A549 (cell line): ENCODE results near the gene RALA. TPM values are rescaled to one million over a fixed set of nuclear protein-coding genes. Genes with fewer than 3 reads are reported as not detected.

Experiments used
- ATAC-seq, 2 experiments: fragments of 200-7000 bp in 1 of 2; fragments of >200 bp in 1 of 2; cut with Nextera tagmentation in 1 of 2; cut with Tn5 transposase in 1 of 2; 3 replicates each; pipeline versions ENCODE4 v1.8.0 to v1.9.1; 2018 to 2020; ENCODE audit warnings: mild to moderate bottlenecking in 1 of 2, moderate library complexity in 1 of 2
- CTCF ChIA-PET: fragments of 300-600 bp; sonication (Branson Sonifier 250); formaldehyde crosslinking; extraction: SDS; loops from one replicate; lab custom pipeline; 2021; ENCODE audit warnings: antibody characterized with exemption, inconsistent platforms; lab: Yijun Ruan, JAX
- POLR2A ChIA-PET: fragments of 350-600 bp; formaldehyde crosslinking; extraction: SDS; loops from one replicate; lab custom pipeline; 2021; ENCODE audit warnings: antibody characterized with exemption, inconsistent platforms; lab: Yijun Ruan, JAX
- DNase-seq, 2 experiments: peaks; one replicate each; pipeline versions ENCODE4 v3.0.0 to v3.0.0-alpha.2; 2011 to 2016; ENCODE audit warnings: low read depth in 1 of 2, low spot score in 1 of 2
- FAIRE-seq: peaks from 2 replicates; lab custom pipeline; 2011; peaks lifted over from hg19 to GRCh38; lab: Jason Lieb, UNC
- H3K27ac ChIP-seq, 2 experiments: fragments of >200 bp; sonication (Bioruptor Twin); formaldehyde crosslinking; 3 replicates each; pipeline ENCODE4 v1.5.1; 2016 to 2017
- H3K4me1 ChIP-seq: fragments of >200 bp; sonication (Bioruptor Twin); formaldehyde crosslinking; 3 replicates; pipeline ENCODE4 v1.6.1; 2016
- H3K4me2 ChIP-seq: fragments of >200 bp; sonication (Bioruptor Twin); formaldehyde crosslinking; 3 replicates; pipeline ENCODE4 v1.6.1; 2016
- H3K4me3 ChIP-seq: fragments of >200 bp; sonication (Bioruptor Twin); formaldehyde crosslinking; 3 replicates; pipeline ENCODE4 v1.5.1; 2016
- H3K9me3 ChIP-seq: fragments of >200 bp; sonication (Bioruptor Twin); formaldehyde crosslinking; 3 replicates; pipeline ENCODE4 v1.6.1; 2016
- ATOH8 ChIP-seq: fragments of 250-450 bp; sonication (Bioruptor Pico); IDR thresholded peaks from 2 replicates; pipeline ENCODE4 v1.5.0; 2020; ENCODE audit warnings: low read depth, mild to moderate bottlenecking, moderate library complexity
- CBX2 ChIP-seq: fragments of 200-600 bp; sonication (generic); IDR thresholded peaks from 2 replicates; pipeline ENCODE4 v1.6.1; 2016; ENCODE audit warnings: low read depth, mild to moderate bottlenecking, borderline replicate concordance
- CEBPB ChIP-seq, 2 experiments: fragments of >200 bp in 1 of 2; sonication (Bioruptor Twin) in 1 of 2; formaldehyde crosslinking in 1 of 2; IDR thresholded peaks; 2 replicates each; pipeline ENCODE4 v1.6.1; 2012 to 2016
- CTCF ChIP-seq: fragments of >200 bp; sonication (Bioruptor Twin); formaldehyde crosslinking; IDR thresholded peaks from 3 replicates; pipeline ENCODE4 v1.5.1; 2016
- EHMT2 ChIP-seq: fragments of 200-600 bp; sonication (generic); IDR thresholded peaks from 2 replicates; pipeline ENCODE4 v1.6.1; 2016; ENCODE audit warnings: antibody characterized with exemption, low read depth, mild to moderate bottlenecking, moderate library complexity
- FOSB ChIP-seq: fragments of 250-450 bp; sonication (Bioruptor Pico); IDR thresholded peaks from 2 replicates; pipeline ENCODE4 v1.5.0; 2020; ENCODE audit warnings: mild to moderate bottlenecking, moderate library complexity
- FOXS1 ChIP-seq: fragments of 250-450 bp; sonication (Bioruptor Pico); IDR thresholded peaks from 2 replicates; pipeline ENCODE4 v1.5.0; 2020; ENCODE audit warnings: mild to moderate bottlenecking, moderate library complexity
- HEYL ChIP-seq: fragments of 250-450 bp; sonication (Bioruptor Pico); IDR thresholded peaks from 2 replicates; pipeline ENCODE4 v1.8.0; 2021; ENCODE audit warnings: mild to moderate bottlenecking, moderate library complexity
- HOXA7 ChIP-seq: fragments of 250-450 bp; sonication (Bioruptor Pico); IDR thresholded peaks from 2 replicates; pipeline ENCODE4 v1.5.0; 2020; ENCODE audit warnings: mild to moderate bottlenecking, moderate library complexity
- KDM1A ChIP-seq: fragments of 200-600 bp; sonication (generic); IDR thresholded peaks from 2 replicates; pipeline ENCODE4 v1.6.1; 2016; ENCODE audit warnings: low read depth, mild to moderate bottlenecking
- KDM5A ChIP-seq: fragments of 200-600 bp; sonication (generic); IDR thresholded peaks from 2 replicates; pipeline ENCODE4 v1.6.1; 2016; ENCODE audit warnings: antibody characterized with exemption, mild to moderate bottlenecking
- MAFK ChIP-seq: fragments of 450-650 bp; IDR thresholded peaks from 2 replicates; pipeline ENCODE4 v1.6.1; 2014; ENCODE audit not compliant: partially characterized antibody
- MAX ChIP-seq: IDR thresholded peaks from 2 replicates; pipeline ENCODE4 v1.6.1; 2012
- MYC ChIP-seq: IDR thresholded peaks from 2 replicates; pipeline ENCODE4 v1.6.1; 2012; ENCODE audit warnings: mild to moderate bottlenecking, inconsistent platforms, low read length, improper control_type of control experiment, borderline replicate concordance
- NR3C1 ChIP-seq: fragments of >200 bp; sonication (Bioruptor Twin); formaldehyde crosslinking; IDR thresholded peaks from 3 replicates; pipeline ENCODE4 v1.6.1; 2017
- POLR2A ChIP-seq: IDR thresholded peaks from 2 replicates; pipeline ENCODE4 v1.6.1; 2012; ENCODE audit warnings: mild to moderate bottlenecking, low read length
- POLR2AphosphoS2 ChIP-seq: conservative IDR thresholded peaks from 2 replicates; pipeline ENCODE4 v1.6.1; 2012; ENCODE audit warnings: low read length, improper control_type of control experiment, inconsistent platforms
- SREBF2 ChIP-seq: fragments of 450-650 bp; IDR thresholded peaks from 2 replicates; pipeline ENCODE4 v1.6.1; 2014; ENCODE audit warnings: mild to moderate bottlenecking, moderate library complexity
- TFCP2L1 ChIP-seq: fragments of 250-450 bp; sonication (Bioruptor Pico); IDR thresholded peaks from 2 replicates; pipeline ENCODE4 v1.5.0; 2021; ENCODE audit warnings: mild to moderate bottlenecking
- ZFP36 ChIP-seq: fragments of 450-650 bp; IDR thresholded peaks from 2 replicates; pipeline ENCODE4 v1.6.1; 2014; ENCODE audit warnings: borderline replicate concordance; ENCODE audit not compliant: partially characterized antibody
- ZSCAN20 ChIP-seq: fragments of 250-450 bp; sonication (Bioruptor Pico); IDR thresholded peaks from 2 replicates; pipeline ENCODE4 v1.8.0; 2022; ENCODE audit warnings: mild to moderate bottlenecking, moderate library complexity
- WGBS: methylation state at CpG from one replicate; pipeline ENCODE4 v1.1.6; 2017; ENCODE audit errors: missing lambda C conversion rate; 5-methylcytosine and 5-hydroxymethylcytosine counted together
- polyA plus RNA-seq, 4 experiments: library from polyadenylated mRNA; depleted of rRNA in 3 of 4; stranded (reverse); fragments of >200 nt; fragmentation: RNase III in 1 of 4; extraction: RNeasy Plus Mini Kit Qiagen cat#74134 plus additional on column Dnase treatment in 1 of 4; gene quantifications; 2 replicates in 3 of 4; 3 replicates in 1 of 4; pipeline ENCODE4 v1.2.3, GENCODE V29; 2011 to 2017

The RALA gene
- polyA plus RNA-seq, 2 of the 4 experiments (the other 2 are of a cell fraction) = 30.1 to 43.7 TPM

GRCh38 chr7:39606352-39606751, 17.0 kb upstream of the RALA start:
- Histone ChIP-seq H3K4me3 (no peak overlapping the region), H3K4me2 (no peak overlapping the region), H3K4me1 (peaks cover 9% of the 10 kb centered on the region; the same call in 2 of the 3 replicates), H3K9me3 (no peaks in the 10 kb centered on the region), H3K27ac (no peak overlapping the region)
- 79% methylated on average over 2 of the region's 2 CpGs for WGBS
- POLR2A ChIA-PET = no interaction called here
- DNase-seq = no peak
- no peak for FAIRE-seq
- ATAC-seq = no peak
- no peak for TF ChIP-seq SREBF2
- CTCF ChIA-PET = no interaction called here

GRCh38 chr7:39606941-39607340, 16.4 kb upstream of the RALA start:
- FAIRE-seq (no peak), ATAC-seq (no peak), DNase-seq (no peak)
- no peak overlapping the region for H3K4me3 ChIP-seq
- ChIA-PET CTCF (no interaction called here), POLR2A (no interaction called here)
- H3K27ac ChIP-seq = no peak overlapping the region
- no peak overlapping the region for H3K4me2 ChIP-seq
- peaks cover 9% of the 10 kb centered on the region; the same call in 2 of the 3 replicates for H3K4me1 ChIP-seq
- TF ChIP-seq ZFP36 (no peak), MAFK (no peak), CTCF (no peak), POLR2AphosphoS2 (no peak), POLR2A (no peak), MYC (no peak), FOXS1 (CRISPR knock-in tag) (no peak), HEYL (CRISPR knock-in tag) (no peak), FOSB (CRISPR knock-in tag) (no peak), NR3C1 (no peak)
- 76% methylated on average over 2 of the region's 2 CpGs for WGBS
- H3K9me3 ChIP-seq = no peaks in the 10 kb centered on the region

GRCh38 chr7:39607865-39608264, 15.5 kb upstream of the RALA start:
- TF ChIP-seq ATOH8 (CRISPR knock-in tag) (no peak), CEBPB (IDR thresholded peaks at IDR 0.05) (no peak), ZSCAN20 (no peak), POLR2A (no peak), HOXA7 (CRISPR knock-in tag) (no peak), MAX (no peak), KDM1A (no peak), CBX2 (no peak), TFCP2L1 (CRISPR knock-in tag) (no peak), KDM5A (no peak), HEYL (CRISPR knock-in tag) (no peak), EHMT2 (no peak)
- POLR2A ChIA-PET = no interaction called here
- WGBS = 88% methylated on average over 2 of the region's 2 CpGs
- ATAC-seq (no peak), DNase-seq (no peak), FAIRE-seq (no peak)
- CTCF ChIA-PET = no interaction called here
- no peak overlapping the region for H3K4me3 ChIP-seq
- no peaks in the 10 kb centered on the region for H3K9me3 ChIP-seq
- no peak overlapping the region for H3K4me2 ChIP-seq
- peaks cover 9% of the 10 kb centered on the region; the same call in 2 of the 3 replicates for H3K4me1 ChIP-seq
- H3K27ac ChIP-seq = no peak overlapping the region
